Parathyroid adenoma (tissue), 2 donors: ENCODE results near the gene MAPT.

ENCODE experiments used
- H2AFZ ChIP-seq: fragments of 300-600 bp; sonication (generic); one replicate; pipeline ENCODE4 v1.7.0; 2017; ENCODE audit warnings: antibody characterized with exemption, mild to moderate bottlenecking
- H3K27ac ChIP-seq: fragments of 300-600 bp; sonication (generic); one replicate; pipeline ENCODE4 v1.7.0; 2017
- H3K27me3 ChIP-seq: fragments of 300-600 bp; sonication (generic); one replicate; pipeline ENCODE4 v1.7.0; 2017; ENCODE audit warnings: low read length; ENCODE audit not compliant: control insufficient read depth, insufficient read depth
- H3K36me3 ChIP-seq: fragments of 300-600 bp; sonication (generic); one replicate; pipeline ENCODE4 v1.7.0; 2017; ENCODE audit warnings: low read length; ENCODE audit not compliant: control insufficient read depth, insufficient read depth
- H3K4me1 ChIP-seq: fragments of 300-600 bp; sonication (generic); one replicate; pipeline ENCODE4 v1.7.0; 2017; ENCODE audit warnings: control low read depth
- H3K4me2 ChIP-seq: fragments of 300-600 bp; sonication (generic); one replicate; pipeline ENCODE4 v1.7.0; 2017; ENCODE audit warnings: low read length
- H3K4me3 ChIP-seq: fragments of 300-600 bp; sonication (generic); one replicate; pipeline ENCODE4 v1.7.0; 2017; ENCODE audit warnings: low read depth, low read length
- H3K79me2 ChIP-seq: fragments of 300-600 bp; sonication (generic); one replicate; pipeline ENCODE4 v1.7.0; 2017; ENCODE audit warnings: control low read depth
- H3K9ac ChIP-seq: fragments of 300-600 bp; sonication (generic); one replicate; pipeline ENCODE4 v1.7.0; 2017; ENCODE audit warnings: mild to moderate bottlenecking
- H3K9me3 ChIP-seq: fragments of 300-600 bp; sonication (generic); one replicate; pipeline ENCODE4 v1.7.0; 2017; ENCODE audit warnings: low read length; ENCODE audit not compliant: control insufficient read depth
- TF ChIP-seq, protein P1 (sequence below): fragments of 300-600 bp; sonication (generic); IDR thresholded peaks from one replicate; pipeline ENCODE4 v1.7.0; 2017; ENCODE audit warnings: antibody characterized with exemption, mild to moderate bottlenecking
- donor health status: primary hyperparathyroidism.

MAPT gene

DNA sequence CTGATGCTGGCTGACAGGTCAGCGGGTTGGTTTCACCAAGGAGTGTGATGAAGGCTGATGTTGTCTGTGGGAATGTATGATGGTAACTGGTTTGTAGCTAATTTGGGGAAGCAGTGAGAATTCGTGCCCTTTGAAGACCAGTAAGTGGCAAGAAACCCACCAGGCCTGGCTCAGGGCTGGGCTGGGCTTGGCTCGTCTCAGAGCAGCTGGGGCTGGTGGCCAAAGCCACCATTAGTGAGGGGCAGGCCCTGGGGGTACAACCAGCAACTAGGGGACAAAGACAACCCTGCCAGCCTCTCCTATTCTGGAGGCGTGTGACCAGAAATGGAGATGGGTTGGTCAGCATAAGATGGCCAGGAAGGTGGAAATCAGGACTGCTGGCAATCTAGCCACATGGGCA lies 91.7 kb downstream of the MAPT start:
- H3K27ac ChIP-seq, result no peak overlapping the region
- TF ChIP-seq, protein P1, sequence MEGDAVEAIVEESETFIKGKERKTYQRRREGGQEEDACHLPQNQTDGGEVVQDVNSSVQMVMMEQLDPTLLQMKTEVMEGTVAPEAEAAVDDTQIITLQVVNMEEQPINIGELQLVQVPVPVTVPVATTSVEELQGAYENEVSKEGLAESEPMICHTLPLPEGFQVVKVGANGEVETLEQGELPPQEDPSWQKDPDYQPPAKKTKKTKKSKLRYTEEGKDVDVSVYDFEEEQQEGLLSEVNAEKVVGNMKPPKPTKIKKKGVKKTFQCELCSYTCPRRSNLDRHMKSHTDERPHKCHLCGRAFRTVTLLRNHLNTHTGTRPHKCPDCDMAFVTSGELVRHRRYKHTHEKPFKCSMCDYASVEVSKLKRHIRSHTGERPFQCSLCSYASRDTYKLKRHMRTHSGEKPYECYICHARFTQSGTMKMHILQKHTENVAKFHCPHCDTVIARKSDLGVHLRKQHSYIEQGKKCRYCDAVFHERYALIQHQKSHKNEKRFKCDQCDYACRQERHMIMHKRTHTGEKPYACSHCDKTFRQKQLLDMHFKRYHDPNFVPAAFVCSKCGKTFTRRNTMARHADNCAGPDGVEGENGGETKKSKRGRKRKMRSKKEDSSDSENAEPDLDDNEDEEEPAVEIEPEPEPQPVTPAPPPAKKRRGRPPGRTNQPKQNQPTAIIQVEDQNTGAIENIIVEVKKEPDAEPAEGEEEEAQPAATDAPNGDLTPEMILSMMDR, result no peak
- H3K4me2 ChIP-seq, result no peak overlapping the region
- no peak overlapping the region for H3K4me3 ChIP-seq
- no peak overlapping the region for H2AFZ ChIP-seq
- H3K27me3 ChIP-seq, result no peaks in the 10 kb centered on the region
- H3K36me3 ChIP-seq, result no peaks in the 10 kb centered on the region
- no peaks in the 10 kb centered on the region for H3K79me2 ChIP-seq
- peaks cover 6% of the 10 kb centered on the region for H3K4me1 ChIP-seq
- no peak overlapping the region for H3K9ac ChIP-seq
- H3K9me3 ChIP-seq, result no peaks in the 10 kb centered on the region

DNA sequence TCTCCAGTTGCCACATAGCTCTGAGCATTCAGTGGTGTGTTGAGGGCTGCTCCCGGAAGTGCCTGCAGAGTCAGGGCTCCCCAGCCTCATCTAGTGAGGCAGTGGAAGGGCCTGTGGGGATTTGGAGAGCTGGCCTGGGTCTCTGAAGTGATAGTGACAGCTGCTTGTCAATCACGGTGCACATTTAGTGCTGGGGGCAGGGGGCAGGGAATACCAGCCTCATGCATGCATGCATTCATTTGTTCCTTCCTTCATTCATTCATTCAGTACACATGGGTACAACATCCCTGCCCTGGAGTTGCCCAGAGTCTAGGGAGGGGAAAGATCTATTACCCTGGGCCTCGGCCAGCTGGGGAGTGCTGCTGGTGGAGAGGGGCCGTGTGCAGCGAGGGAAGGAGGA lies 93.4 kb downstream of the MAPT start:
- Histone ChIP-seq H3K27me3 (no peaks in the 10 kb centered on the region), H3K79me2 (no peaks in the 10 kb centered on the region), H3K9ac (no peak overlapping the region), H3K9me3 (no peaks in the 10 kb centered on the region), H2AFZ (no peak overlapping the region), H3K4me3 (no peak overlapping the region), H3K36me3 (no peaks in the 10 kb centered on the region), H3K4me1 (peaks cover 6% of the 10 kb centered on the region), H3K27ac (no peak overlapping the region), H3K4me2 (no peak overlapping the region)
- TF ChIP-seq, protein P1, result no peak

DNA sequence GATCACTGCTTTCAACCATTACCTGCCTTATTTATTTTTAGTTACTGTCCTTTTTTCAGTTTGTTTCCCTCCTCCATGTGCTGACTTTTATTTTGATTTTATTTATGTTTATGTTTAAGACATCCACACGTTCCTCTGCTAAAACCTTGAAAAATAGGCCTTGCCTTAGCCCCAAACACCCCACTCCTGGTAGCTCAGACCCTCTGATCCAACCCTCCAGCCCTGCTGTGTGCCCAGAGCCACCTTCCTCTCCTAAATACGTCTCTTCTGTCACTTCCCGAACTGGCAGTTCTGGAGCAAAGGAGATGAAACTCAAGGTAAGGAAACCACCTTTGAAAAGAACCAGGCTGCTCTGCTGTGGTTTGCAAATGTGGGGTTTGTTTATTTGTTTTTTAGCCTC lies 95.4 kb downstream of the MAPT start:
- Histone ChIP-seq H3K4me1 (peaks cover 6% of the 10 kb centered on the region), H2AFZ (no peak overlapping the region), H3K79me2 (no peaks in the 10 kb centered on the region), H3K4me3 (no peak overlapping the region), H3K27me3 (no peaks in the 10 kb centered on the region), H3K9me3 (no peaks in the 10 kb centered on the region), H3K4me2 (no peak overlapping the region), H3K27ac (no peak overlapping the region), H3K36me3 (no peaks in the 10 kb centered on the region), H3K9ac (no peak overlapping the region)
- TF ChIP-seq, protein P1, result no peak

DNA sequence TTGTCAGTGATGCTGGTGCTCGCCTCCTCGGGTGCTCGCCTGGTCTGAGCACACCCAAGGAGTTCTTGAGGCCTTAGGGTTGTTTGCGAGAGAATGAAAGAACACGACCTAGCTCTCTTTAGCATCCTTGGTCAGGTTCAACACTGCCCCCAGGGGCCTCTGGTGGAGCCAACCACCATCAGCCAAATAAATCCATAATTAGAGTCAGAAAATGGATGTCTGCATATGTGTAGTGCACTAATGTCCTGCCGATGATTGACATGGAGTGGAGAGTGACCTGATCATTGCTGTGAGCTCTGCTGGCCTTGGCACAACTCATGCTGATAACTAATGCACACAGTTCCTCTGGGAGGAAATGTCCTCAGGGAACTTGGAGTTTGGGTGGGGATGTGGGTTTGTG lies 96.5 kb downstream of the MAPT start:
- Histone ChIP-seq H3K4me3 (no peak overlapping the region), H3K36me3 (no peaks in the 10 kb centered on the region), H2AFZ (no peak overlapping the region), H3K4me1 (no peaks in the 10 kb centered on the region), H3K9me3 (no peaks in the 10 kb centered on the region), H3K27ac (no peak overlapping the region), H3K4me2 (no peak overlapping the region), H3K79me2 (no peaks in the 10 kb centered on the region), H3K9ac (no peak overlapping the region), H3K27me3 (no peaks in the 10 kb centered on the region)
- TF ChIP-seq, protein P1, result no peak

DNA sequence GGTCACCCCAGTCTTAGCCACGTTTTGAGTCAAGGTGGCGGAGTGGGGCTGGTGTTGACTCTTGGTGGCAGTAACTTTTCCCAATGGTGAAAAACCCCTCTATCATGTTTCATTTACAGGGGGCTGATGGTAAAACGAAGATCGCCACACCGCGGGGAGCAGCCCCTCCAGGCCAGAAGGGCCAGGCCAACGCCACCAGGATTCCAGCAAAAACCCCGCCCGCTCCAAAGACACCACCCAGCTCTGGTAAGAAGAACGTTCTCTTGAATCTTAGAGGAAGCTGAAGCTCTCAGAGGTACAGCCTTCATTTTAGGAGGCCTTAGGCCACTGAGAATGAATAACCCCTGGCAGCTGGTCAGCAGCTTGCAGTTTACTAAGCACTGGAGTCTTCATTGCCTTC lies 97.0 kb downstream of the MAPT start:
- no peak overlapping the region for H3K4me2 ChIP-seq
- no peak overlapping the region for H3K4me3 ChIP-seq
- no peaks in the 10 kb centered on the region for H3K36me3 ChIP-seq
- TF ChIP-seq, protein P1, result no peak
- no peaks in the 10 kb centered on the region for H3K79me2 ChIP-seq
- H3K9ac ChIP-seq, result no peak overlapping the region
- H3K9me3 ChIP-seq, result no peaks in the 10 kb centered on the region
- no peak overlapping the region for H3K27ac ChIP-seq
- no peaks in the 10 kb centered on the region for H3K27me3 ChIP-seq
- no peak overlapping the region for H2AFZ ChIP-seq
- no peaks in the 10 kb centered on the region for H3K4me1 ChIP-seq
